ENCODE results near the gene CD300A. TPM values are rescaled to one million over a fixed set of nuclear protein-coding genes. Genes with fewer than 3 reads are reported as not detected.

Gene CD300A
- polyA plus RNA-seq, 1 donor (not counting 4 experiments of a cell fraction or from before 2014, with no cell fraction given) = 0.07 TPM

DNA sequence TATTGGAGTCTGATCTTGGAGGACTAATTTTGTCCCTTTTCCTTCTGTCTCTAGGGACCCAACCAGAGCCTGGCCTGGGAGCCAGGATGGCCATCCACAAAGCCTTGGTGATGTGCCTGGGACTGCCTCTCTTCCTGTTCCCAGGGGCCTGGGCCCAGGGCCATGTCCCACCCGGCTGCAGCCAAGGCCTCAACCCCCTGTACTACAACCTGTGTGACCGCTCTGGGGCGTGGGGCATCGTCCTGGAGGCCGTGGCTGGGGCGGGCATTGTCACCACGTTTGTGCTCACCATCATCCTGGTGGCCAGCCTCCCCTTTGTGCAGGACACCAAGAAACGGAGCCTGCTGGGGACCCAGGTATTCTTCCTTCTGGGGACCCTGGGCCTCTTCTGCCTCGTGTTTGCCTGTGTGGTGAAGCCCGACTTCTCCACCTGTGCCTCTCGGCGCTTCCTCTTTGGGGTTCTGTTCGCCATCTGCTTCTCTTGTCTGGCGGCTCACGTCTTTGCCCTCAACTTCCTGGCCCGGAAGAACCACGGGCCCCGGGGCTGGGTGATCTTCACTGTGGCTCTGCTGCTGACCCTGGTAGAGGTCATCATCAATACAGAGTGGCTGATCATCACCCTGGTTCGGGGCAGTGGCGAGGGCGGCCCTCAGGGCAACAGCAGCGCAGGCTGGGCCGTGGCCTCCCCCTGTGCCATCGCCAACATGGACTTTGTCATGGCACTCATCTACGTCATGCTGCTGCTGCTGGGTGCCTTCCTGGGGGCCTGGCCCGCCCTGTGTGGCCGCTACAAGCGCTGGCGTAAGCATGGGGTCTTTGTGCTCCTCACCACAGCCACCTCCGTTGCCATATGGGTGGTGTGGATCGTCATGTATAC is 26.5 kb upstream of the CD300A start:
- TF ChIP-seq, protein P1, sequence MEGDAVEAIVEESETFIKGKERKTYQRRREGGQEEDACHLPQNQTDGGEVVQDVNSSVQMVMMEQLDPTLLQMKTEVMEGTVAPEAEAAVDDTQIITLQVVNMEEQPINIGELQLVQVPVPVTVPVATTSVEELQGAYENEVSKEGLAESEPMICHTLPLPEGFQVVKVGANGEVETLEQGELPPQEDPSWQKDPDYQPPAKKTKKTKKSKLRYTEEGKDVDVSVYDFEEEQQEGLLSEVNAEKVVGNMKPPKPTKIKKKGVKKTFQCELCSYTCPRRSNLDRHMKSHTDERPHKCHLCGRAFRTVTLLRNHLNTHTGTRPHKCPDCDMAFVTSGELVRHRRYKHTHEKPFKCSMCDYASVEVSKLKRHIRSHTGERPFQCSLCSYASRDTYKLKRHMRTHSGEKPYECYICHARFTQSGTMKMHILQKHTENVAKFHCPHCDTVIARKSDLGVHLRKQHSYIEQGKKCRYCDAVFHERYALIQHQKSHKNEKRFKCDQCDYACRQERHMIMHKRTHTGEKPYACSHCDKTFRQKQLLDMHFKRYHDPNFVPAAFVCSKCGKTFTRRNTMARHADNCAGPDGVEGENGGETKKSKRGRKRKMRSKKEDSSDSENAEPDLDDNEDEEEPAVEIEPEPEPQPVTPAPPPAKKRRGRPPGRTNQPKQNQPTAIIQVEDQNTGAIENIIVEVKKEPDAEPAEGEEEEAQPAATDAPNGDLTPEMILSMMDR (optimal IDR thresholded peaks at IDR 0.05 in 1 of 3, IDR thresholded peaks at IDR 0.05 in 1 of 3, conservative IDR thresholded peaks at IDR 0.05 in 1 of 3; ENCODE audit: extremely low read depth in 1 of 3, insufficient read depth in 2 of 3, low read length in 3 of 3) = no peak
- no peak for TF ChIP-seq EZH2 (IDR thresholded peaks at IDR 0.05; ENCODE audit: low read length)
- dilution Hi-C loops (cut with MboI; ENCODE audit: extremely low pct_ligation_motif_present, low sequenced_read_pairs) = no loop called here
- Histone ChIP-seq H3K4me2 (ENCODE audit: control insufficient read depth, extremely low read depth, insufficient read depth, low read depth, low read length) (no peak overlapping the region), H3K9me1 (ENCODE audit: control insufficient read depth, extremely low read depth, insufficient read depth, low read length) (peaks cover 2% of the 10 kb centered on the region), H2AFZ (ENCODE audit: control insufficient read depth, low read length) (no peak overlapping the region), H3K4me1 (ENCODE audit: control insufficient read depth, extremely low read depth, insufficient read depth, low read length) (peaks cover 14% of the 10 kb centered on the region), H3K27ac (ENCODE audit: control insufficient read depth, insufficient read depth, low read length) (no peak overlapping the region), H4K20me1 (ENCODE audit: control insufficient read depth, extremely low read depth, insufficient read depth, low read length) (no peaks in the 10 kb centered on the region), H3K9ac (ENCODE audit: control insufficient read depth, extremely low read depth, insufficient read depth, low read length) (no peak overlapping the region), H3K9me3 (ENCODE audit: control insufficient read depth, low read depth, low read length) (no peaks in the 10 kb centered on the region), H3K79me2 (ENCODE audit: control insufficient read depth, insufficient read depth, low read length) (no peaks in the 10 kb centered on the region), H3K36me3 (ENCODE audit: control insufficient read depth in 2 of 2, extremely low read depth in 1 of 2, insufficient read depth in 2 of 2, low read length in 2 of 2) (peaks cover 4 to 9% of the 10 kb centered on the region in 2 experiments), H3K27me3 (ENCODE audit: control insufficient read depth, extremely low read depth, insufficient read depth, low read length) (no peaks in the 10 kb centered on the region), H3K4me3 (ENCODE audit: control insufficient read depth in 2 of 3, extremely low read depth in 1 of 3, insufficient read depth in 2 of 3, low read depth in 1 of 3, low read length in 3 of 3) (no peak overlapping the region)
- DNase-seq (ENCODE audit: low read depth, low spot score) = no peak
- FAIRE-seq = no peak

DNA sequence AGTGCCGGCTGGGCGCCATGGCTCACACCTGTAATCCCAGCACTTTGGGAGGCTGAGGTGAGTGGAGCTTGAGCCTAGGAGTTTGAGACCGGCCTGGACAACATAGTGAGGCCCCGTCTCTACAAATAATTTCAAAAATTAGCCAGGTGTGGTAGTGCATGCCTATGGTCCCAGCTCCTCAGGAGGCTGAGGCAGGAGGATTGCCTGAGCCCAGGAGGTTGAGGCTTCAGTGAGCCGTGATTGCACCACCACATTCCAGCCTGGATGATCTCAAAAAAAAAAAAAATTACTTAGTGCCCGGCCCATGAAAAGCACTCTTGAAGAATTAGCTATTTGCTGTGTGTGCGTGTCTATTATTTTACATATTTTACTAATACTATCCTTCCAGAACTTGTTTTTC is 24.9 kb upstream of the CD300A start:
- dilution Hi-C loops (cut with MboI; ENCODE audit: extremely low pct_ligation_motif_present, low sequenced_read_pairs) = no loop called here

More for the DNA sequence above, 24.9 kb upstream of the CD300A start:
- Histone ChIP-seq H3K4me2 (ENCODE audit: control insufficient read depth, extremely low read depth, insufficient read depth, low read depth, low read length) (no peak overlapping the region), H3K4me3 (ENCODE audit: control insufficient read depth in 2 of 3, extremely low read depth in 1 of 3, insufficient read depth in 2 of 3, low read depth in 1 of 3, low read length in 3 of 3) (no peak overlapping the region), H4K20me1 (ENCODE audit: control insufficient read depth, extremely low read depth, insufficient read depth, low read length) (no peaks in the 10 kb centered on the region), H3K9me1 (ENCODE audit: control insufficient read depth, extremely low read depth, insufficient read depth, low read length) (peaks cover 2% of the 10 kb centered on the region), H3K4me1 (ENCODE audit: control insufficient read depth, extremely low read depth, insufficient read depth, low read length) (peaks cover 14% of the 10 kb centered on the region), H3K36me3 (ENCODE audit: control insufficient read depth in 2 of 2, extremely low read depth in 1 of 2, insufficient read depth in 2 of 2, low read length in 2 of 2) (peaks cover 4 to 9% of the 10 kb centered on the region in 2 experiments), H3K9me3 (ENCODE audit: control insufficient read depth, low read depth, low read length) (no peaks in the 10 kb centered on the region), H2AFZ (ENCODE audit: control insufficient read depth, low read length) (no peak overlapping the region), H3K79me2 (ENCODE audit: control insufficient read depth, insufficient read depth, low read length) (no peaks in the 10 kb centered on the region), H3K27me3 (ENCODE audit: control insufficient read depth, extremely low read depth, insufficient read depth, low read length) (no peaks in the 10 kb centered on the region), H3K9ac (ENCODE audit: control insufficient read depth, extremely low read depth, insufficient read depth, low read length) (no peak overlapping the region), H3K27ac (ENCODE audit: control insufficient read depth, insufficient read depth, low read length) (no peak overlapping the region)
- TF ChIP-seq, protein P1 (optimal IDR thresholded peaks at IDR 0.05 in 1 of 3, IDR thresholded peaks at IDR 0.05 in 1 of 3, conservative IDR thresholded peaks at IDR 0.05 in 1 of 3; ENCODE audit: extremely low read depth in 1 of 3, insufficient read depth in 2 of 3, low read length in 3 of 3) = no peak
- TF ChIP-seq EZH2 (IDR thresholded peaks at IDR 0.05; ENCODE audit: low read length) = no peak
- DNase-seq (ENCODE audit: low read depth, low spot score) = no peak
- no peak for FAIRE-seq
